ENCODE data around the gene CROCC2.
A peak's percentile ranks its signal among the peaks of the same experiment; 100 is the strongest.

The CROCC2 gene

DNA sequence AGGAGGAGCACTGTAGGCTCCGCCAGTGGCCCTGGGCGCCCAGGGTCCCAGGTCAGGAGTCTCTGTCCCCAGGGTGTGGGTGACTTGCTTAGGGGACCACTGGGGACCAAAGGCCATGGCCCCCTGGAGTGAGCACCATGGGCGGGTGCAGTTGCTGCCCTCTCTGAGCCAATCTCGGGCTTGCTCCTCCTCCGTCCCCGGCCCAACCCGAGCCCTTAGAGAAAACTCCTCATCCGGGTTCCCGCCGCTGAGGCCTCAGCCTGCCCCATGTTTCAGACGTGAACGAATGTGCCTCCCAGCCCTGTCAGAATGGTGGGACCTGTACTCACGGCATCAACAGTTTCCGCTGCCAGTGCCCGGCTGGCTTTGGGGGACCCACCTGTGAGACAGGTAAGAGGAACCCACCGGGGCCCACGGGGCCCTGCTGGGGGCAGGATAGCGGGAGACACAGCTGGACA lies 130.9 kb downstream of the CROCC2 start:
- peaks cover 31% of the 10 kb centered on the region for H3K4me1 ChIP-seq (ENCODE audit: insufficient read depth, low read length, severe bottlenecking)
- H3K4me2 ChIP-seq (ENCODE audit: low read length), result peak overlapping the region; percentile 63

DNA sequence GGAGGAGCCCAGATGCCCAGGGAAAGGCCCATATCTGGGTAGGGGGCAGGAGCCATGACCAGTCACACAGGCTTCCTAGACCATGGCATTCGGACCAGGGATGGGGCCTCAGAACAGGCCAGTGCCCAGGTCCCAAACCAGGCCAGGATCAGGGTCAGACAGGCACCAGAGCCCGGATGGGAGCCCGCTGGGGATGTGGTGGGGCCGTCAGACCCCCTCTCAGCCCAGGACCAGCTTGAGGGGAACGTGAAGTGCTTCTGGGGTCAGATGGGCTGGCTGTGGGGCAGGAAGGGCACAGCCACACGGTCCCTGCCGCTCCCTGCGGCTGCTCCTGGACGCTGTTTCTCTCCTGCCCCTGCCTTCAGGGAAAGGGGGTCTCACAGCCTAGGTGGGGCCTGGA lies 131.4 kb downstream of the CROCC2 start:
- Histone ChIP-seq H3K36me3 (ENCODE audit: insufficient read depth, low read length) (no peaks in the 10 kb centered on the region), H3K27ac (ENCODE audit: low read depth, low read length, poor library complexity, severe bottlenecking) (no peak overlapping the region), H4K20me1 (ENCODE audit: insufficient read depth, low read length) (no peaks in the 10 kb centered on the region), H3F3A (ENCODE audit: insufficient read depth, low read length) (no peaks in the 10 kb centered on the region), H3K79me2 (ENCODE audit: insufficient read depth, low read length) (no peaks in the 10 kb centered on the region), H3K4me1 (ENCODE audit: insufficient read depth, low read length, severe bottlenecking) (peaks cover 33% of the 10 kb centered on the region), H3K4me3 (ENCODE audit: low read depth, low read length, poor library complexity, severe bottlenecking) (peak overlapping the region; percentile 54), H2AFZ (ENCODE audit: low read length) (no peak overlapping the region), H3K27me3 (ENCODE audit: insufficient read depth, low read length) (peaks cover 5% of the 10 kb centered on the region; the same call in 1 of the 2 replicates), H3K9me3 (ENCODE audit: low read length) (no peaks in the 10 kb centered on the region), H3K9me2 (ENCODE audit: low read depth, low read length) (no peaks in the 10 kb centered on the region), H3K9ac (ENCODE audit: low read length) (peak overlapping the region; percentile 56), H3K4me2 (ENCODE audit: low read length) (peak overlapping the region; percentile 63)
- TF ChIP-seq, protein P1, sequence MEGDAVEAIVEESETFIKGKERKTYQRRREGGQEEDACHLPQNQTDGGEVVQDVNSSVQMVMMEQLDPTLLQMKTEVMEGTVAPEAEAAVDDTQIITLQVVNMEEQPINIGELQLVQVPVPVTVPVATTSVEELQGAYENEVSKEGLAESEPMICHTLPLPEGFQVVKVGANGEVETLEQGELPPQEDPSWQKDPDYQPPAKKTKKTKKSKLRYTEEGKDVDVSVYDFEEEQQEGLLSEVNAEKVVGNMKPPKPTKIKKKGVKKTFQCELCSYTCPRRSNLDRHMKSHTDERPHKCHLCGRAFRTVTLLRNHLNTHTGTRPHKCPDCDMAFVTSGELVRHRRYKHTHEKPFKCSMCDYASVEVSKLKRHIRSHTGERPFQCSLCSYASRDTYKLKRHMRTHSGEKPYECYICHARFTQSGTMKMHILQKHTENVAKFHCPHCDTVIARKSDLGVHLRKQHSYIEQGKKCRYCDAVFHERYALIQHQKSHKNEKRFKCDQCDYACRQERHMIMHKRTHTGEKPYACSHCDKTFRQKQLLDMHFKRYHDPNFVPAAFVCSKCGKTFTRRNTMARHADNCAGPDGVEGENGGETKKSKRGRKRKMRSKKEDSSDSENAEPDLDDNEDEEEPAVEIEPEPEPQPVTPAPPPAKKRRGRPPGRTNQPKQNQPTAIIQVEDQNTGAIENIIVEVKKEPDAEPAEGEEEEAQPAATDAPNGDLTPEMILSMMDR (IDR thresholded peaks at IDR 0.05; ENCODE audit: low read length), result no peak
- no peak for TF ChIP-seq EZH2 (IDR thresholded peaks at IDR 0.05; ENCODE audit: borderline replicate concordance, low read length)

More for the DNA sequence above, 130.9 kb downstream of the CROCC2 start:
- H3K9ac ChIP-seq (ENCODE audit: low read length), result peak overlapping the region; percentile 56
- peak overlapping the region; percentile 54 for H3K4me3 ChIP-seq (ENCODE audit: low read depth, low read length, poor library complexity, severe bottlenecking)
- no peaks in the 10 kb centered on the region for H4K20me1 ChIP-seq (ENCODE audit: insufficient read depth, low read length)
- TF ChIP-seq, protein P1 (IDR thresholded peaks at IDR 0.05; ENCODE audit: low read length), result no peak
- TF ChIP-seq EZH2 (IDR thresholded peaks at IDR 0.05; ENCODE audit: borderline replicate concordance, low read length), result no peak
- H3K9me2 ChIP-seq (ENCODE audit: low read depth, low read length), result no peaks in the 10 kb centered on the region
- no peak overlapping the region for H2AFZ ChIP-seq (ENCODE audit: low read length)
- H3K79me2 ChIP-seq (ENCODE audit: insufficient read depth, low read length), result no peaks in the 10 kb centered on the region
- peak overlapping the region; percentile 27 for H3K27ac ChIP-seq (ENCODE audit: low read depth, low read length, poor library complexity, severe bottlenecking)
- H3F3A ChIP-seq (ENCODE audit: insufficient read depth, low read length), result no peaks in the 10 kb centered on the region
- H3K36me3 ChIP-seq (ENCODE audit: insufficient read depth, low read length), result no peaks in the 10 kb centered on the region
- H3K27me3 ChIP-seq (ENCODE audit: insufficient read depth, low read length), result peaks cover 5% of the 10 kb centered on the region; the same call in 1 of the 2 replicates
- no peaks in the 10 kb centered on the region for H3K9me3 ChIP-seq (ENCODE audit: low read length)

DNA sequence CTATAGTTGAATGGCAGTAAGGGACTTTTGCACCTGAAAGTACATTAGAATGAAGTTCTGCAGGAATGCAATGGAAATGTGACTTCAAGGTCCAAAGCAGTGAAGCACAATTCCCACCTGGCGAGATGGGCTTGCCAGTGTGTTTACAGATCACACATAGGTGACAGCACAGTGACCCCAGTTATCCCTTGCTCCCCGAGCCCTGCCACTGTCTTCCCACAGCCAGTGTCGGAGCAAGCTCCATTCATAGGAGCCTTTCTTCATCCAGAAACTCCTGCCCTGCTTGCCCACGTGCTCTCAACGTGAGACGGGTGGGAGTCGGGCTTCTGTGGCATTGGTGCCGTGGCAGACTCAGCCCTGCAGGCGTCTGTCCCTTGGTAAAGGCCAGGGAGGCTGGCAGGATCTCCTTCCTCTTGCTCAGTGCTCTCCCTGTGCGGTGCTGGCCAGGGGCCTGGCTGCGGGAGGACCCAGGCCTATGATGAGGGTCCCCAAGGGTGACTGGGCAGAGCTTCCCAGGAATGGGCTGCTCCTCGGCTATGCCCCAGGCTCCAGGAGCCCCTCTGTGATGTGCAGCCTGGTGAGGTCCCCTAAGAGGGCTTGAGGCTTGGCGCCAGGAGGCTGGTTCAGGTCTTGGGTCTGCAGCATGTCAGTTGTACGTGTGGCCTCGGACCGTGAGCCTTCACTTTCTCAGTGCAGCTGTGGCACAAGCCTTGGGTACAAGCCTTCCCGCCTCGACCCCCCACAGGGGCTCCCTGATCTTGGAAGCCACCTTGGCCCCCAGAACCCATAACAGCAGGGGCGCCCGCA lies 132.4 kb downstream of the CROCC2 start:
- Histone ChIP-seq H3K9ac (ENCODE audit: low read length) (no peak overlapping the region; the same call in 1 of the 2 replicates), H3K4me2 (ENCODE audit: low read length) (peak overlapping the region; percentile 63)
- no peak for TF ChIP-seq EZH2 (IDR thresholded peaks at IDR 0.05; ENCODE audit: borderline replicate concordance, low read length)
- TF ChIP-seq, protein P1 (IDR thresholded peaks at IDR 0.05; ENCODE audit: low read length), result no peak

More for the DNA sequence above, 132.4 kb downstream of the CROCC2 start:
- Histone ChIP-seq H3K4me1 (ENCODE audit: insufficient read depth, low read length, severe bottlenecking) (peaks cover 33% of the 10 kb centered on the region), H3K9me2 (ENCODE audit: low read depth, low read length) (no peaks in the 10 kb centered on the region), H3F3A (ENCODE audit: insufficient read depth, low read length) (no peaks in the 10 kb centered on the region), H3K79me2 (ENCODE audit: insufficient read depth, low read length) (no peaks in the 10 kb centered on the region), H3K4me3 (ENCODE audit: low read depth, low read length, poor library complexity, severe bottlenecking) (peak overlapping the region; percentile 54), H3K27me3 (ENCODE audit: insufficient read depth, low read length) (no peaks in the 10 kb centered on the region), H3K36me3 (ENCODE audit: insufficient read depth, low read length) (no peaks in the 10 kb centered on the region), H3K9me3 (ENCODE audit: low read length) (no peaks in the 10 kb centered on the region), H4K20me1 (ENCODE audit: insufficient read depth, low read length) (no peaks in the 10 kb centered on the region), H2AFZ (ENCODE audit: low read length) (no peak overlapping the region), H3K27ac (ENCODE audit: low read depth, low read length, poor library complexity, severe bottlenecking) (no peak overlapping the region)
